Right lung (tissue), 5 donors: ENCODE results near the gene TNNI3. TPM values are rescaled to one million over a fixed set of nuclear protein-coding genes. Genes with fewer than 3 reads are reported as not detected.

ENCODE experiments used
- DNase-seq, 2 donors: peaks; one replicate each; pipeline ENCODE4 v3.0.0-alpha.2; 2013
- polyA plus RNA-seq, 5 donors: library from polyadenylated mRNA; unstranded; fragments of 120-200 nt; gene quantifications; one replicate each; pipeline versions ENCODE4 v1.2.1 to v1.2.3, GENCODE V29; 2013; ENCODE audit warnings: inconsistent platforms in 1 of 5, low replicate concordance in 1 of 5; ENCODE audit not compliant: insufficient read length in 5 of 5, insufficient read depth in 1 of 5

The TNNI3 gene
- polyA plus RNA-seq, 5 donors = 0.39 to 1.9 (median 0.73) TPM

- no peak for DNase-seq
Observed at GRCh38 chr19:55149078-55150003, 8.2 kb downstream of the TNNI3 start, which contains the start of gene TNNT1. TNNT1 (minus strand) TSS chr19:55149206; CDS start chr19:55147157, 2,049 bp downstream.

- no peak for DNase-seq
Observed at GRCh38 chr19:55147545-55148251, 9.8 kb downstream of the TNNI3 start.

- DNase-seq = no peak
Observed at GRCh38 chr19:55146705-55147273, 10.7 kb downstream of the TNNI3 start.

DNA sequence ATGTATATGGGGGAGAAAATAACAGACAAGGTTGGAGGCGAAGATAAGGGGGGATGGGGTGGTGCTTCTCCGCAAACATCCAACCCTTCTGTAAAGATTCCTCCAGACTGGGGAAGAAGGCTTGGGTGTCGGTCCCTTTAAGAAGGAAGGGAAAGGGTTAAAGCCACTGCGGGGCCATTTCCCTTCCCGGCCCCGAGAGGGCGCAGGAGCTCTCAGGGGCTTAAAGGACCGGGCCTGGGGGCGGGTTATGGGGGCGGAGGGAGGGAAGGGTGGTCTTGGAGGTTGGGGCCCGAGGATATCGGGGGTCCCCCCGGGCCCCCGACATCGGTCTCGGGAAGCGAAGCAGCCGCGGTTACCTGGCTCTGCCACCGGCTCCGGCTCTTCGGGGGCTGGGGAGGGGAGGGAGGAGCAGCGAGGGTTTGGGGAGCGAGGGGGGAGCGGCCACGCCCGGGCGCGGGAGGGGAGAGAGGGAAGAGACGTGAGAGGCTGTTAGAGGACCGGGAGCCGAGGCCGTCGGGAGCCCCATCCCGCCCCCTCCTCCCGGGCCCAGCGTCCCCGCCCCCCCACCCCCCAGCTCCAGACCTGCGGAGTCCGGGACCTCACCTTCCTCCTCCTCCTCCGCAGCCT, 11.3 kb downstream of the TNNI3 start:
- no peak for DNase-seq

GRCh38 chr19:55145232-55145631, 12.3 kb downstream of the TNNI3 start:
- DNase-seq = no peak

- no peak for DNase-seq
Observed at GRCh38 chr19:55141696-55142095, 15.8 kb downstream of the TNNI3 start.

DNA sequence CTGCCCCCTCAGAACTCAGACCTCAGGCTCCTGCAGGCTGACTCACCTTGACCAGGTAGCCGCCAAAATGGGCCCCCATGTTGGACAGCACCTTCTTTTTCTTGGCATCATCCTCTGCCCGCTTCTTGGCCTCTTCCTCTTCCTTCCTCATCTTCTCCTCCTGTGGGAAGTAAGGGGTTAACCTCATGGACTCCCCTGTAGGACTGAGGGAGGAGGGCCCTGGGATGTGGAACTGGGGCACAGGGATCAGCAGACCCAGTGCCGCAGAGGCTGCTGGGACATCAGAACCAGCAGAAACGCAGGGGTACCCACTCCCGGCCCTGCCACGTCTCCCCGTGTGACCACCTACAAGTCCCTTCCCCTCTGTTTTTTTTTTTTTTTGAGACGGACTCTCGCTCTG, 19.6 kb downstream of the TNNI3 start:
- DNase-seq = no peak

- DNase-seq = no peak
Observed at GRCh38 chr19:55136399-55137102, 21.0 kb downstream of the TNNI3 start.

DNA sequence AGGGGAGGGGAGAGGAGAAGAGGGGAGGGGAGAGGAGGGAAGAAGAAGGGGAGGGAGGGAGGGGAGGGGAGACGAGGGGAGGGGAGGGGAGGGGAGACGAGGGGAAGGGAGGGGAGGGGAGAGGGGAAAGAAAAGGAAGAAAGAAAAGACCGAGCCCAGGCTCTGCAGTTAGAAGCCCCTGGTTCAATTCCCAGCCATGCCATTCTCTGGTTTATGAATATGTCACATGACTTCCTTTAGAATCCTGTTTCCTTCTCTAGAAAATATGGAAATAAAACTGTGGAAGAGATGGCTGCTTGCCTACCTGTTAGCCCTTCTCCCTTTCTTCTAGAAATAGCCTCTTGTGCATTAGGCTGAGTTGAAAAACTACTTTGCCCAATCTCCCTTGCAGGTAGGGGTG, 22.8 kb downstream of the TNNI3 start:
- DNase-seq = no peak

GRCh38 chr19:55133639-55134444, 23.7 kb downstream of the TNNI3 start:
- DNase-seq = no peak

DNA sequence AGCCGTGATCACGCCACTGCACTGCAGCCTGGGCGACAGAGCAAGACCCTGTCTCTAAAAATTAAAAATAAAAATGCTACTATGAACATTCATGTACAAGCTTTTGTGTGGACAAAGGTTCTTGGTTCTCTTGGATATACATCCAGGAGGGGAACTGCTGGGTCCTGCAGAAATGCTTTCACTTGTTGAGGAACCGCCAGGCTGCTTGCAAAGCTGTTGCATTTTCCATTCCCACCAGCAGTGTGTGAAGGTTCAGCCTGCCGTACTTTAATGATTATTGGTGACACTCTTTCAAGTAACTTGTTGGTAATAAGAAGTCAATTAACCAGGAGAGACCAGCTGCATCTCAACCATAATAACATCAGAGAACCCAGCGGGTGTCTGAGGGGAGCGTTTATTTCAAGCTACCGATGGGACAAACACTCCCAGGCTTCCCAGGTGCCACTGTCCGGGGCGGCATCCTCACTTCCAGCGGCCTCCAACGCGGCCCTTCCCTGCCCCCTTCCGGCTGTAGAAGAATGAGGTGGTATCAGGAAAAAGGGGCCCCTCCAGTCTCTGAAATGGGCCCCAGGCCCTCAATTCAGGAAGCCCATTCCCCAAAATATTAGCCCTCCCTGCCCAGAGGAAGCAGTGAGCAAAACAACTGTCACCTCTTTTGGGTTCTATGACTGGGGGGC, 24.9 kb downstream of the TNNI3 start:
- DNase-seq = no peak

- no peak for DNase-seq
Observed at GRCh38 chr19:55131421-55131820, 26.1 kb downstream of the TNNI3 start.

- DNase-seq = no peak
Observed at GRCh38 chr19:55119053-55119452, 38.5 kb downstream of the TNNI3 start.

- peak; percentile 18 to 24 for DNase-seq
Observed at GRCh38 chr19:55118401-55118991, 39.0 kb downstream of the TNNI3 start.

GRCh38 chr19:55117663-55118391, 39.7 kb downstream of the TNNI3 start:
- DNase-seq = peak; percentile 98

- DNase-seq = peak in 1 of 2 donors; percentile 12
Observed at GRCh38 chr19:55116859-55117662, 40.5 kb downstream of the TNNI3 start, which contains the start of gene PPP1R12C. PPP1R12C (minus strand) TSS chr19:55117637; CDS start chr19:55117543, 94 bp downstream.

DNA sequence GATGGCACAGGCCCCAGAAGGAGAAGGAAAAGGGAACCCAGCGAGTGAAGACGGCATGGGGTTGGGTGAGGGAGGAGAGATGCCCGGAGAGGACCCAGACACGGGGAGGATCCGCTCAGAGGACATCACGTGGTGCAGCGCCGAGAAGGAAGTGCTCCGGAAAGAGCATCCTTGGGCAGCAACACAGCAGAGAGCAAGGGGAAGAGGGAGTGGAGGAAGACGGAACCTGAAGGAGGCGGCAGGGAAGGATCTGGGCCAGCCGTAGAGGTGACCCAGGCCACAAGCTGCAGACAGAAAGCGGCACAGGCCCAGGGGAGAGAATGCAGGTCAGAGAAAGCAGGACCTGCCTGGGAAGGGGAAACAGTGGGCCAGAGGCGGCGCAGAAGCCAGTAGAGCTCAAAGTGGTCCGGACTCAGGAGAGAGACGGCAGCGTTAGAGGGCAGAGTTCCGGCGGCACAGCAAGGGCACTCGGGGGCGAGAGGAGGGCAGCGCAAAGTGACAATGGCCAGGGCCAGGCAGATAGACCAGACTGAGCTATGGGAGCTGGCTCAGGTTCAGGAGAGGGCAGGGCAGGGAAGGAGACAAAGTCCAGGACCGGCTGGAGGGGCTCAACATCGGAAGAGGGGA, 41.2 kb downstream of the TNNI3 start:
- DNase-seq = peak; percentile 19 to 27
